NCI-H2081 treated with DMSO at 0.1 percent for 48 hours (cell line): ENCODE data around the gene PATE3.

Experiments
- DNase-seq: peaks from one replicate; lab custom pipeline; 2025; lab: John Stamatoyannopoulos, UW

Gene PATE3, protein sequence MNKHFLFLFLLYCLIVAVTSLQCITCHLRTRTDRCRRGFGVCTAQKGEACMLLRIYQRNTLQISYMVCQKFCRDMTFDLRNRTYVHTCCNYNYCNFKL

DNA sequence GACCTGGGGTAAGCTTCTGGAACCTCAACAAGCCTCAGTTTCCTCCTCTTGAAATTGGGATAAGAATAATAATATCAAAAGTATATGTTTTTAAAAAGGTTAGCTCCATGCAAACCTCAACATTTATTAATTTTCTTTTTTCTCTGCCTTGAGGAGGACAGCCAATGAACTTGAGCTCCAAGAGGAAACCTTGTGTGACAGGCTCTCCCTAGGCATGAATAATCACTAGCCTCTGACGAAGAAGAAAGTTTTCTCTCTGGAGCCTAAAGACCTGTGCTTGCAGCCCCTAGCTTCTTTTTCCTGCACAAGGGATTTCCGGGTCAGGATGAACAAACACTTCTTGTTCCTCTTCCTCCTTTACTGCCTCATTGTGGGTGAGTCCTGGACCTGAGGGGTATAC, at the start of gene PATE3:
TSS of gene PATE3 (plus strand) at position 301 of the 400 bp plus-strand sequence. CDS start at position 326, 25 bp downstream.
- DNase-seq, result no peak

DNA sequence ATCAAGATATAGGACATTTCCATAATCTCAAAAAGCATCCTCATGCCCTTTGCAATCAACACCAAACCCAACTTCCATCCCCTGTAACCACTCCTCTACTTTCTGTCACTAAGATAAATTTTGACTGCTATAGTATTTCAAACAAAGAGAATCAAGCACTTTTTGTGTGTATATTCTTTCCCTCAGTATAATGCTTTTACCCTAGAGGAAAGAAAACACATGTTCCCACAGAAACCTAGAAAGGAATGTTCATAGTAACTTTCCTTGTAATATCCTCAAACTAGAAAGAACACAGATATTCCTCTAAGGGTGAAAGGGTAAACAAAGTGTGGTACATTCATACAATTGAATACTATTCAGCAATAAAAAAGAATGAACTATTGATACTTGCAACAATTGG, 47.3 kb upstream of the PATE3 start:
- DNase-seq, result no peak

DNA sequence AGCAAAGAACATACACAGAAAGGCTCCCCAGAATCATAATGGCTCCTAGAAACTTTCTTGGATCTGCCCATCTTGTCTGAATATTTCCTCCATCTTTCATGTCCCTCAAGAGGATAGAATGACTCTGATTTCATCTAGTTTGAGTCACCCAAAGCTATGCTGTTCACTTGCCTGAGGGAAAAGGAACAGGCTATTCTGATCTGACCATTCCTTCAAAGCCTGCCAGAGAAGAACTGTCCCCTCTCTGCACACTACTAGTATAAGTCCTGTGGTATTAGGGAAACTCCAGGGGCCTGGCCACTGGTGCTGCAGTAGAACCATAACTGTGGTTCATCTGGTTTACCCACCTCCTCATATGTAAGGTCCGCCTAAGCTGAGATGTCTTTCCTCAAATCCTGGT, 44.2 kb upstream of the PATE3 start:
- no peak for DNase-seq

DNA sequence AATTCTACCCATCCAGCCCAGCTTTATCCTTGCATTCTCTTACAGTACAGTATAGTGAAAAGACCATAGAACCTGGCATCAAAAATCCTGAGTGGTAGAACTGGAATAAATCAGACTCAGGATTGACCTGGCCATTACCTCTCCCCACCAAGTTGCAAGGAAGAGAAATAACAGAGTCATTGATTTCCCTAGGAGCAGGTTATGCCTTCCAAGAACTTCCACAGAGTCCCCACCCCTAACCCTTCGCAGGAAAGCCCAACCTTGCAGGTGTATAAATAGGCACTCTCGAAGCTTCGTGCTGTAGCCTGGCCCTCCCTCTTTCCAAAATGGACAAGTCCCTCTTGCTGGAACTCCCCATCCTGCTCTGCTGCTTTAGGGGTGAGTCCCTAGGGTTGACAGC, 41.9 kb upstream of the PATE3 start, which contains the start of gene PATE1:
TSS of gene PATE1 (plus strand) at position 301 of the 400 bp plus-strand sequence. CDS start at position 327, 26 bp downstream.
- DNase-seq, result no peak

DNA sequence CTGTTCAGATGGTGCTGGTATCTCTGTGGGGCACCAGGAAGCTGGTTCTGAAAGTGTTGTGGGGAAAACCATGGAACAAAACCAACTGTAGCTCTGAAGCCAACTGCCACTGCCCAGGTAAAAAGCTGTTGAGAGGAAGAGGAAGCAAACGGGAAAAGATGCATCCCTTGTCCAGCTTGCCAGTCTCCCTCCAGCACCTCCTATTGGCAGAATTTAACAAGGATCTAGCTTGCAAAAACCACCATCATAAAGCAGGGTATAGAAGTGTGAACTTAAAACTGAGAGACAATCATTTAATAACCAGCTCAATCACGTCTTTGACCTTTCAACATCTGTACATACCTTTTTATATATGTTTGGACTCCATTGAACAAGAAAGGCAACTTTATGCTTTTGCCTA, 37.3 kb upstream of the PATE3 start:
- no peak for DNase-seq

DNA sequence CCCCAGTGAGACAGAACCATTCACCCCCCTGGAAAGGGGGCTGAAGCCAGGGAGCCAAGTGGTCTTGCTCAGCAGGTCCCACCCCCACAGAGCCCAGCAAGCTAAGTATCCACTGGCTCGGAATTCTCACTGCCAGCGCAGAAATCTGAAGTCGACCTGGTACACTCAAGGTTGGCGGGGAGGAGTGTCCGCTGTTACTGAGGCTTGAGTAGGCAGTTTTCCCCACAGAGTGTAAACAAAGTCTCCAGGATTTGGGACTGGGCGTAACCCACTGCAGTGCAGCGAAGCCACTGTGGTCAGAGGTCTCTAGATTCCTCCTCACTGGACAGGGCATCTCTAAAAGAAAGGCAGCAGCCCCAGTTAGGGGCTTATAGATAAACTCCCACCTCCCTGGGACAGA, 31.9 kb upstream of the PATE3 start:
- DNase-seq, result no peak

DNA sequence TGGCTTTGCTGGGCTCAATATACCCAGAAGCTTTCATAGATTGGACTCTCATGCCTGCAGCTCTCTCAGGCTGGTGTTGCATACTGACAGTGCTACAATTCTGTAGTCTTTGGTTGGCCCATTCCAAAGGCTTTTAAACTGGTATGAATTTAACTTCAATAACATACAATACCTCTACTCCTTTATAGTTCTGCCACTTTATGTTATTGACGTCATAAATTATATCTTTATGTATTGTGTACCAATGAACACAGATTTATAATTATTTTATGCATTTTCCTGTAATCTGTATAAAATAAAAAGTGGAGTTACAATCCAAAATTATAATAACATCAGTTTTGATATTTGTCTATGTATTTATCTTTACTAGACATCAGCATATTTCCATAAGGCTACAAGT, 25.5 kb upstream of the PATE3 start:
- DNase-seq, result no peak

DNA sequence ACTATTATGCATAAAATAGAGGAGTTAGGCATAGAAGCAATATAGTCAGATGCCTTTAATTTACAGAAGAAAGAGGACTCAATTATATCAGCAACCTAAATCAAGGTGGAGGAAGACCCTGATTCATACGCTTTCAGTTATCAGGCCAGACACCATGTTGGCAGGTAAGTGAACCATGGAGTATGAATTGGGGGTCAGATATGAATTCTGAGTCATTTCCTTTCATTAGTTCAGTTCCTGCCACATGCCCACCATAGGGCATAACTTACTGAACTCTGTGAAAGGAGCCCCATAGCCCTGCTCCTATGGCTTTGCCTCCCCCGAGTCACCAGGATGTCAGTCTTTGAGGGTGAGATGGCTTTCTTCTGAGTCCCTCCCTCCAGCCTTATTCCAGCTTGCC, 24.4 kb upstream of the PATE3 start:
- no peak for DNase-seq

DNA sequence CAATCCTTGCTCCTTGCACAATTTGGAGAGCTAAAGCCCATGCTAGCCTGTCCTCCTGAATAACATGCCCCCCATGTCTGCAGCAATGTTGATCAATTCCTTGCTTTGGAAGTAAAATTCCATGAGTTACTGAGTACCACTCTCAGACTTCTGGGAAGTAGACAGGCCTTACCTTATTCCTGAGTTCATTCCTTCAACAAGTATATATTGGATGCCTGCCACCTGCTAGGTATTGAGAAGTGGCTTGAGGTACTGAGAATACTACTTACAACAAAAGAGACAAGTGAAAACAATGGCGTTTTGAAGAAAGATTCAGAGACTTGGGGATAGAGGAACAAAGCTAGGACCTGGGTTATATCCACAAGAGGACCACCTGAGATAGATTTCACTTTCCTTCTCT, 21.7 kb upstream of the PATE3 start:
- no peak for DNase-seq

DNA sequence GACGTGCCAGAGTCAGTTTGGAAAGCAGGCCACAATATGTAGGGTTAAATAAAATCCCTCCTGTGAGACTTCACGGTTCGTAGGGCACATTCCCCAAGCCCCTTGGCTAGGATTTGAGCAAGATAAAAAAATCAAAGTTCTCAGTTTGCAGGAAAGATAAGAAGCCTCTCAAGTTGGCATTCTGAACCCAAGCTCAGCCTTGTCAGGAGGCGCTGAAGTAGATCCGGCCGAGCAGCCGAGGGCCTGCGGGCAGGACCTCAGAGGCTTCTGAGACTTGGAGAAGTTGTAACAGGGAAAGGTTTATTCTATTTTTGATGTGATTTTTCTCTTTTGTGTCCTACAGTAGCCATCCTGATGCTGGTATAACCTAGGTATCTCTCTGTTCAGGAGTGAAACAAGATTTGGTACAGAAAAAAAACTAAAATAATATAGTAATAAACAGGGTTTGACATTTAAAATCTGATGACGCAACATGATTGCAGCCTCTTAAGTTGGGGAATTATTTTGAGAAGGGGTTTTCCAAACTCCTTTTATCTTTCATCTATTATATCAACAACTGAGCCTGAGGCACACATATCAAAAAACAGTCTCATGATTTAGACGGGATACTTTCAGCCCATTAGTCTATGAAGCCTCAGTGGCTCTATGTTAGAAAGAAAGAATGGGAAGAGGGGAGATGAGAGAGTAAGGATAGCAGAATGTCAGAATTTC, 19.4 kb upstream of the PATE3 start:
- DNase-seq, result no peak

DNA sequence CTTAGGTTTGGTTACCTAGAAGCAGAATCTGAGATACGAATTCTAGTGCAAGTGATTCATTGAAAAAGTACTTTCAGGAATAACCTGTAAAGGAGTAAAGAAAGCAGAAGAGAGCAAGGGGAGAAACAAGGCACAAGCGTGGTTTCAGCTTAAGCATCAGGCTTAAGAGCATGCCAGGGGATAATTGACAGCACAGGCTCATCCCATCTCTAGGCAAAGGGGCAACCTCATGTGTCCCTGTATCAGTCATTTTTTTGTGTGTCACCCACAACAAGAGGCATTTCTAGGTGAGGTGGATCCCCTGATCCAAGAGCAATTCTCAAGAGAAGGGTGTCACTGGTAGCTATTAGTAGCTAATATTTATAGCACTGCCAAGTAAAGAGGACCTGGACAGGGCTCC, 17.3 kb upstream of the PATE3 start:
- DNase-seq, result no peak

DNA sequence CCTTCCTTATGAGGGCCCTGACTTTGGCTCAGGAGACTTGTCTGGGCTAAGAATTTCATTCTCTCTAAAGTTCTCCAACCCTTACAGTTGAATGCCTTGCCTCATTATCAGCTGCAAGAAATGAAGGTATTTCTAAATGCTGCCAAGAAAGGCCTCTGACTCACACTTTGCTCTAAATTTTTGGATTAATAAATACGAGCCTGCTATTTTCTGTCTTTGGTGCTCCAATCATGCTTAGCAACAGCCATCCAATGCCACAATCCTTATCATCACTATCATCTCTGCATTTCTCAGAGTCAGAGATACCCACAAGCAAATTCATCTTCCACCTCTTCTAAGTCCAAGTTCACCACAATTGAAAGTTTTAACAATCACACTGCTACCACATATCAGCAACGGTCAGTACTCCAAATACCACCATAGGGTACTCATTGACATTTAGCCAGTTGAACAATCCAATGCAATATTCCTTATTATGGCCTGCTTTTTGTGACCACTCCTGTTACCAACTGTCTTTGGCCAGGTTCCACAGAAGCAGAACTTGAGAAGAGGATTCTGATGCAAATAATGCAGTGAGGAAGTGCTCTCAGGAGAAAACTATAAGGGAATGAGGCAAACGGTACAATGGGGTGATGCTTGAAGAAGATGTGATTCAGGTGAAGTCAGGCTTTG, 15.0 kb upstream of the PATE3 start:
- no peak for DNase-seq

DNA sequence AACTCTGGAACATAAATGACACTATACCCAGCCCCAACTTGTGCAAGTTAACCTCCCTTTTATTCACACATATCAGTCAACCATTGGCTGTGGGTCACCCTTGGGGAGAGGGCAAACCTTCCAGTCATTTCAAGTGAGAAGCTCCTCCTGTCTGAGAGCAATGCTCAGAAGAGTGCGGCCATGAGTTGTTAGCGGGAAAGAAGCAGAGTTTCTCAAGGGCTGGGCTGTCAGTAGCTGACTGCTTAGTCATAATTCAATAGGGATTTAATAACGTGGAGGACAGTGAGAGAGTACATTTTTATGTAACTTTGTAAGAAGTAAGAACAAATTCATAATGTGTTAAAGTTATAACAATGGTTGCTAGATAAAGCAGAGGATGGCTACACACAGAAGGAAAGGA, 14.4 kb upstream of the PATE3 start:
- DNase-seq, result no peak

DNA sequence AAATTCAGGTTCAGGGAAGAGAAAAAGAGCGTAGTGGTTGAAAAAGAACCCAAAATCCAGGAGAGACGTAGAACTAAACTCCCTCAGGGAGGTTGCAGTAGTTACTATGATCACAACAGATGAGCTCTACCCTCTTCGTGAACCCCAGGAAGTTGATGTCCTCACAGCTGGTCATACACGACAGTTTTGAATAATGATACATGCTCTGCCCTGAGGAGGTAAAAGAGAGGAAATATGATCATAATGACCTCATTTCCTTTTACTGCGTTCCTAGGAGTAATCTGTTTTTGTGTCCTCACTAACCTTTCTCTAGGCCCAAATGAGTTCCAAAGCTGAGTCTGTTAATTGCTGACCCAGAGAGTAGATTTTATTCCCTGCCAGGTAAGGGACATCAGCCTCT, 10.6 kb upstream of the PATE3 start:
- no peak for DNase-seq

DNA sequence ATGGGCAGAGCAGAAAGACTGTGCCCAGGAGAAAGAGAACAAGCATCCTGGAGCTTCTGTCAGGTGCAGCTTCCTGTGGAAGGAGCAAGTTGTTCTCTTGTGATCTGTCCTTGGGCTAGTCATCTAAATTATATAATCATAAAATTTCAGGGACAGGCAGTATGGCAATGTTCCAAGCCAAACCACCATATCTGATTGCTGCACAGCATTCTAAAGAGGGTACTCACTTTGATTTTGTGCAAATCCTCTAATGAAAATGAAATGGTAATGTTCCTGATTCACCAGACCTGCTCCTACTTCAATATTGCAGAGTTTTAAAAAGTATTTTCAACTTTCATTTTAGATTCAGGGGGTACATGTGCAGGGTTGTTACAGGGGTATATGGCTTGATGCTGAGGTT, 9.2 kb upstream of the PATE3 start, which contains the start of gene PATE2:
TSS of gene PATE2 (minus strand) at position 101 of the 400 bp plus-strand sequence. CDS start at position 46, 55 bp downstream.
- DNase-seq, result no peak

DNA sequence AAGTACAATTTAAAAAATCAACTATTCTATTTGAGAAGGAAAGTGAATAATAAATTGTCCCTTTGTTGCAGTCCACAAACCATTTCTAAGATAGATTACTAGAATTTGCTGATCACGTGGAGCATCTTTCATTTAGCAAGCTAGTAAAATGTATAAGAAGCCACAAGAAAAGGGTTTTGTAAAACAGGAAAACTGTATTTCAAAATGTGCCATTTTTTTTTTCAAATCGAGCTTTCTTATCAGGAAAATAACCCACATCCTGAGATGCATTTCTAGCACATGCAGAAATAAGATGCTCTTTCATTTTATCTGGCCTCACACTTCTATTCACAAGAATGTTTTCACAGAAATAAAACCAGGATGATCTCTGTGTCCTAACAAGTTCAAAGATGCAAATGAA, 3.2 kb upstream of the PATE3 start:
- no peak for DNase-seq

DNA sequence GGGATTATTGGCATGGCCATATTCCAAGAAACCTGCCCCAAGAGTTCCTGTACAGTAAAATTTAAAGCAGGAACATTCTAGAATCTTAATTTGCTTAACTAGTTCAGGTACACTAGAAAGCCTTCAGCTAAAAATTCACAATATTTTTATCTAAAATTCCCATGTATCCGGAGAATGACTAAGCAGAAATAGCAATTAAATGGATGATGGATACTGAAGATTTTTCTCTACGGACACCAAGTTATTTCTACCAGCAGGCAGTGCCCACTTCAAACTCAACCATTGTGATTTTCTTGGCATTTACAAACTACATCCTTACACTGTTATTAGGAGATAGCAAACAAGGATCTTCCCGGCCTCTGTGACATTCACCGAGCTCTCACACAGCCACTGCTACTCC, 2.9 kb downstream of the PATE3 start:
- no peak for DNase-seq

DNA sequence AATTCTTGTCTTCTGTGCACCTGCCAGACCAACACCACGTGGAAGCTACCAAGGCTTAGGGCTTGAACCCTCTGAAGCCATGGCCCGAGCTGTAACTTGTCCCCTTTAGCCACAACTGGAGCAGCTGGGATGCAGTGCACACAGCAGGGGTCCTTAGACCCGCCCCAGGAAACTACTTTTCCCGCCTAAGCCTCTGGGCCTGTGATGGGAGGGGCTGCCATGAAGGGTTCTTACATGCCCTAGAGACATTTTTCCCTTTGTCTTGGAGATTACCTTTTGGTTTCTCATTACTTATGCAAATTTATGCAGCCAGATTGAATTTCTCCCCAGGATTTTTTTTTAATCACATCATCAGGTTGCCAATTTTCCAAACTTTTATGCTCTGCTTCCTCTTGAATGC, 9.7 kb downstream of the PATE3 start:
- DNase-seq, result no peak

DNA sequence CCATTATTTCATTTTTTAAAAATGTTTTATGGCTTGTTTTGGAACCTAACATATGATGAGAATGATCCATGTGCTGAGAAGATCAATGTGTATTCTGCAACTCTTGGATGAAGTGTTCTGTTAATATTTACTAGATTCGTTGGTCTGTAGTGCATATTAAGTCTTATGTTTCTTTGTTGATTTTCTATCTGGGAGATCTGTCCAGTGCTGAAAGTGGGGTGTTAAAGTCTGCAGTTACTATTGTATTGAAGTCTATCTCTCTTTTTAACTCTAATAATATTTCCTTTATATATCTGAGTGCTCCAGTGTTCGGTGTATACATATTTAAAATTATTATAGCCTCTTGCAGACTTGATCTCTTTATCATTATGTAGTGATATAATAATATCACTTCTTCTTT, 11.9 kb downstream of the PATE3 start:
- DNase-seq, result no peak

DNA sequence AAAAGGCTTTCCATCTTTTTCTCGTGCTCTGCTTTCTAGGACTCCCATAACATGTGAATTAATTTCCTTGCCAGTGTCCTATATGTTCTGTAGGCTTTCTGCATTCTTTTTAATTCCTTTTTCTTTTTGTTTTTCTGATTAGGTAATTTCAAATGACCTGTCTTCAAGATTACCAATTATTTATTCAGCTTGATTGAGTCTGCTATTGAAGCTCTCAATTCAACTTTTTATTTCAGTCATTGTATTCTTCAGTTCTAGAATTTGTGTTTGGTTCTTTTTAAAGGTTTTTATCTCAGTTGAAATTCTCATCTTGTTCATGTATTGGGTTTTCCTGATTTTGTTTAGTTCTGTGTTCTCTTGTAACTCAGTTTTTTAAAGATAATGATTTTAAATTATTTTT, 14.5 kb downstream of the PATE3 start:
- no peak for DNase-seq

DNA sequence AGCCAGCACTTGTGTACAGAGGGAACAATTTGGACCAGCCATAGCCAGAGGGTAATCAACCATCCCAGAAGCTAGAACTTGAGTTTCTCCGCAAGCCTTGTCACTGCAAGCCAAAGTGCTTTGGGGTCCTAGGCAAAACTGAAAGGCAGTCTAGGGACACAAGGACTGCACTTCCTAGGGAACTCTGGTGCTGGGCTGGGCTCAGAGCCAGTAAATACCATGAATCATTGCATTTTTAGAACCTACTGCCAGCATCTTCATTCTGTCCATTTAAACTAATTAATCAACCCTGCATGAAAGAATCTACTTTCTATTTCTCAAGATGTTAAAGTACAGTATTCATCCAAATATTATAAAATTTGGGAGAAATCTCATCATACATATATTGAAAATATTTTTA, 20.0 kb downstream of the PATE3 start:
- no peak for DNase-seq

DNA sequence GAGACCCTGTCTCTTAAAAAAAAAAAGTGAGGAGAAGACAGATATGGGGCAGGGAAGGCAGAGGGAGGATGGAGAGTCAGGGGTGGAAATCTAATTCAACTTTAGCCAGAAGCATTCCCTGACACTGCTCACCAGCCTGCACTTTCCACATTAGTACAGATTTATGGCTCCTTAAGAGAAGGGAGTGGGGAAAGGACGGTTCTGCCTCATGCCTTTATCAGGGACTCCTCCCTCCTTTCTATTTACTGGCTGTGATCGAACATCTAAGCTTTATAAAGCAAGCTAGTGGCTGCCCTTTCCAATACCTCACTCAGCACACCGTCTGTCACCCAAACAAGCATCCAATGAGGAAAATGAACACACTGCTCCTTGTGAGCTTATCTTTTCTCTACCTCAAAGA, 45.1 kb downstream of the PATE3 start, which contains the start of gene PATE4:
TSS of gene PATE4 (plus strand) at position 301 of the 400 bp plus-strand sequence. CDS start at position 345, 44 bp downstream.
- no peak for DNase-seq

DNA sequence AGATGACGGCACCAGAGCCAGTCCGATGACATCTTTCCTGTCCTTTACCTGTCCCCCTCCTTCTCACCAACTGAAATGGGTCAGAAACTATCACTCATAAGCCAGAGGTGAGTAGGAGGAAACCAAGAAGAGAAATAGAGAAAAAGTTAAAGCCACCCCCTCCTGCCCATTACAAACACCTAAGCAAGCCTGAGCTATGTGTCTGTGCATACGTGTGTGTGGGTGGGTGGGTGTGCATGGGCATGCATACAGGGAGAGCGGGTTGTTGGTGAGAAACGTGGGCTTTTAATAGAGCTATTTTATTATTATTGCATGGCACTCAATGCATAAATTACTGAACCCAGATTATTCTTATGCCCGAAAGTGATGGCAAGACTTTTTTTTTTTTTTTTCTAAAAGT, 47.8 kb downstream of the PATE3 start:
- DNase-seq, result no peak
